Erythroblast (primary cell): ENCODE data around the gene PFAS.

Experiments used
- GATA1 ChIP-seq: IDR thresholded peaks from 2 replicates; pipeline ENCODE4 v1.6.1; 2011; ENCODE audit warnings: low read depth, mild to moderate bottlenecking, control low read depth, low read length, moderate library complexity
- POLR2A ChIP-seq: IDR thresholded peaks from 2 replicates; pipeline ENCODE4 v1.6.1; 2011; ENCODE audit warnings: mild to moderate bottlenecking, low read length

DNA sequence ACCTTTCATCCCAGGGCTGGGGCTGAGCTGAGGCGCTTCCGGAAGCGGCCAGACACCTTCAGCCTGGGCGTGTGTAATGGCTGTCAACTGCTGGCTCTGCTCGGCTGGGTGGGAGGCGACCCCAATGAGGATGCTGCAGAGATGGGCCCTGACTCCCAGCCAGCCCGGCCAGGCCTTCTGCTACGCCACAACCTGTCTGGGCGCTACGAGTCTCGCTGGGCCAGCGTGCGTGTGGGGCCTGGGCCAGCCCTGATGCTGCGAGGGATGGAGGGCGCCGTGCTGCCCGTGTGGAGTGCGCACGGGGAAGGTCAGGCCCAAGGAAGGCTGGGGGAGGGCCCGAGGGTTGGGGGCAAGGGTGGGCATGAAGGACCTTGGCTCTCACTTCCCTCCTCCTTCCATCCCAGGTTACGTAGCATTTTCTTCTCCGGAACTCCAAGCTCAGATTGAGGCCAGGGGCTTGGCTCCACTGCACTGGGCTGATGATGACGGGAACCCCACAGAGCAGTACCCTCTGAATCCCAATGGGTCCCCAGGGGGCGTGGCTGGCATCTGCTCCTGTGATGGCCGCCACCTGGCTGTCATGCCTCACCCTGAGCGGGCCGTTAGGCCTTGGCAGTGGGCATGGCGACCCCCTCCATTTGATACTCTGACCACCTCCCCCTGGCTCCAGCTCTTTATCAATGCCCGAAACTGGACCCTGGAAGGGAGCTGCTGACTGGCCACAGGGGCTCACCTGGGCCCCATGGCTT is 19.6 kb downstream of the PFAS start:
- no peak for TF ChIP-seq GATA1
- TF ChIP-seq POLR2A, result no peak
